ENCODE data around the gene NBAS. TPM values are rescaled to one million over a fixed set of nuclear protein-coding genes. Genes with fewer than 3 reads are reported as not detected.
A peak's percentile ranks its signal among the peaks of the same experiment; 100 is the strongest.
"Not testable (repeated sequence)": the region's sequence is repeated elsewhere in the genome, so short reads cannot be mapped to it uniquely, and the experiment has no call there.

Gene NBAS
- total RNA-seq, 2 experiments from 2014 or later, result 28.2 to 31.8 TPM

DNA sequence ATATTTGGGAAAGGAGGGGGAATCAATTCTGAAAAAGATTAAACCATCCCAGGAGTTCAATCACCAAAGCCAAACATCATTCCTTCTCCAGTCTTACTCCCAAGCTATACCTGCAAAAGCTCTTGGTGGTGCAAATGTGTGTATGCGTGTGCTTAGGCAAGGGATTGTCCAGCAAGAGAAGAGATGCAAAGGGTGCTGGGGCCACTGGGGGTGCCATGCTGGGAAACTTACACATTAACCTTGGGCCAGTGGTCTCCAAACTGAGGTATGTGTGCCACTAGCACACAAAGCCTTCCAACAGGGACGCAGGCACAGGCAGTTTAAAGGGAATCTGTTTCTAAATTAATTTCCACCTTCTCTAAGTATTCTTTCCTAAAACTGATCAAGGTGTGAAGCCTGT, 307.9 kb downstream of the NBAS start:
- no peaks in the 10 kb centered on the region for H3K27me3 Mint-ChIP-seq (ENCODE audit: low read depth)
- H3K9me3 Mint-ChIP-seq (ENCODE audit: insufficient read depth), result no peaks in the 10 kb centered on the region
- no peak overlapping the region for H3K4me3 Mint-ChIP-seq
- ChIA-PET CTCF (interaction anchor here (2.0 kb wide), 1 partner anchor 8 kb away, joined by 5 read pairs; no protein-coding TSS in a partner anchor), POLR2A (no interaction called here)
- DNase-seq (no peak), ATAC-seq (no peak)
- H3K27ac Mint-ChIP-seq, result no peak overlapping the region
- peaks cover 10% of the 10 kb centered on the region for H3K36me3 Mint-ChIP-seq (ENCODE audit: low read depth)
- no peaks in the 10 kb centered on the region for H3K4me1 Mint-ChIP-seq (ENCODE audit: low read depth)

DNA sequence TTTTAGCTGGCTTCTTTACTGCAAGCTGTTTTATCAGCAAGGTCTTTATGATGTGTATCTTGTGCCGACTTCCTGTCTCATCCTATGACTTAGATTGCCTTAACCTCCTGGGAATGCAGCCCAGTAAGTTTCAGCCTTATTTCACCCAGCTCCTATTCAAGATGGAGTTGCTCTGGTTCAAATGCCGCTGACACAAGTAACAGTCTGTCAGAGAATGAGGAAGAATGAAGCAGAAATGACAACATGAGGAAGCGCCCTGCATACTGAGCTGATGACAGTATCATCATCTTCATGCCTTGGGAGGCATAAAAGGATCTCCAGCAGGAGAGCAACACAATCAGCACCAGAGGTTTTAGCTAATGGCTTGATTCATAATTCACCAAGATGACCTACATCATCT, 309.4 kb downstream of the NBAS start:
- Mint-ChIP-seq H3K36me3 (ENCODE audit: low read depth) (peaks cover 10% of the 10 kb centered on the region), H3K9me3 (ENCODE audit: insufficient read depth) (no peaks in the 10 kb centered on the region), H3K27ac (no peak overlapping the region), H3K27me3 (ENCODE audit: low read depth) (no peaks in the 10 kb centered on the region), H3K4me1 (ENCODE audit: low read depth) (no peaks in the 10 kb centered on the region), H3K4me3 (no peak overlapping the region)
- ChIA-PET CTCF (interaction anchor here (0.9 to 2.0 kb wide), 2 partner anchors 9 to 13 kb away, joined by 3 to 5 read pairs; no protein-coding TSS in a partner anchor), POLR2A (no interaction called here)
- DNase-seq (no peak), ATAC-seq (no peak)

DNA sequence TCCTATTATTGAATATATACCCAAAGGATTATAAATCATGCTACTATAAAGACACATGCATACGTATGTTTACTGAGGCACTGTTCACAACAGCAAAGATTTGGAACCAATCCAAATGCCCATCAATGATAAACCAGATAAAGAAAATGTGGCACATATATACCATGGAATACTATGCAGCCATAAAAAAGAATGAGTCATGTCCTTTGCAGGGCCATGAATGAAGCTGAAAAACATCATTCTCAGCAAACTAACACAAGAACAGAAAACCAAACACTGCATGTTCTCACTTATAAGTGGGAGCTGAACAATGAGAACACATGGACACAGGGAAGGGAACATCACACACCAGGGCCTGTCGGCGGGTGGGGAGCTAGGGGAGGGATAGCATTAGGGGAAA, 310.2 kb downstream of the NBAS start:
- ATAC-seq; H3K9me3 Mint-ChIP-seq (ENCODE audit: insufficient read depth); POLR2A ChIA-PET; DNase-seq; H3K27me3 Mint-ChIP-seq (ENCODE audit: low read depth); H3K36me3 Mint-ChIP-seq (ENCODE audit: low read depth); H3K27ac Mint-ChIP-seq; H3K4me3 Mint-ChIP-seq; H3K4me1 Mint-ChIP-seq (ENCODE audit: low read depth): not testable (repeated sequence)
- CTCF ChIA-PET, result interaction anchor here (0.9 kb wide), 1 partner anchor 14 kb away, joined by 3 read pairs; no protein-coding TSS in a partner anchor

DNA sequence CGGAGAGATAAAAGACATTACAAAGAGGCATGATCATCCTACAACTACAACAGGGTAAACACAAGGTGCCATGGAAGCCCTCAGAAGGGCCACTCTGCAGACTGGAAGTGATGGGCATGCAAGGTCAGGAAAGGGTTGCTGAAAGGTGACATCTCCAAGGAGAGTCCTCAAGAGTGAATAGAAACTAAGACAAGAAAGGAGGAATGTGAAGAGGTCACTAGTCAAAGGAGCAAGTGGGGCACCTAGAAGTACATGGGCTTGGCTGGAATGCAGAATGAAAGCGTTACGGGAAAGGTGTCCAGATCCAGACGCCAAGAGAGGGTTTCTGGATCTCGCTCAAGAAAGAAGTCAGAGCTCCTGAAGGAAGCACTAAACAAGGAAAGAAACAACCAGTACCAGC, 314.3 kb downstream of the NBAS start:
- ChIA-PET POLR2A (no interaction called here), CTCF (no interaction called here)
- ATAC-seq (no peak), DNase-seq (no peak)
- Mint-ChIP-seq H3K4me1 (ENCODE audit: low read depth) (peaks cover 10% of the 10 kb centered on the region), H3K27me3 (ENCODE audit: low read depth) (no peaks in the 10 kb centered on the region), H3K4me3 (no peak overlapping the region), H3K27ac (no peak overlapping the region), H3K36me3 (ENCODE audit: low read depth) (peaks cover 14% of the 10 kb centered on the region), H3K9me3 (ENCODE audit: insufficient read depth) (peaks cover 5% of the 10 kb centered on the region)

DNA sequence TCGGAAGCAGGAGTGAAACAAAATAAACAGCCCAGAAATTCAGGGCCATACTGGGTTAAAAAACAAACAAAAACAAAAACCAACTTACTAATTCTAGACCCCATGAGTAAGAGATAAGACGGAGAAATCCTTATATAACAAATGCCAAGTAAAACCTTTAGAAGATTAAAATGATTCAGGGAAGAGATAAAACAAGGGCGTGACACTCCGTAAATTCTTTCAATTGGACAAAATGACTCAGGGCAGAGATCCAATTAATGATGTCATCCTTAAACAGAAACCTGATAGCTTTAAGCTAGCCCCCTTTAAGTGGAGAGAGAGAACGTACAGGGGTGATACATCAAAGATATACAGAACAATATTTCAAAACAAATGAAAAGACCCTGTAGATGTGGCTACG, 317.4 kb downstream of the NBAS start:
- H3K27ac Mint-ChIP-seq, result no peak overlapping the region
- H3K4me1 Mint-ChIP-seq (ENCODE audit: low read depth), result peaks cover 10% of the 10 kb centered on the region
- DNase-seq (no peak), ATAC-seq (no peak)
- CTCF ChIA-PET, result no interaction called here
- H3K36me3 Mint-ChIP-seq (ENCODE audit: low read depth), result peaks cover 5% of the 10 kb centered on the region
- no peak overlapping the region for H3K4me3 Mint-ChIP-seq
- H3K27me3 Mint-ChIP-seq (ENCODE audit: low read depth), result no peaks in the 10 kb centered on the region
- POLR2A ChIA-PET, result no interaction called here
- peaks cover 5% of the 10 kb centered on the region for H3K9me3 Mint-ChIP-seq (ENCODE audit: insufficient read depth)

DNA sequence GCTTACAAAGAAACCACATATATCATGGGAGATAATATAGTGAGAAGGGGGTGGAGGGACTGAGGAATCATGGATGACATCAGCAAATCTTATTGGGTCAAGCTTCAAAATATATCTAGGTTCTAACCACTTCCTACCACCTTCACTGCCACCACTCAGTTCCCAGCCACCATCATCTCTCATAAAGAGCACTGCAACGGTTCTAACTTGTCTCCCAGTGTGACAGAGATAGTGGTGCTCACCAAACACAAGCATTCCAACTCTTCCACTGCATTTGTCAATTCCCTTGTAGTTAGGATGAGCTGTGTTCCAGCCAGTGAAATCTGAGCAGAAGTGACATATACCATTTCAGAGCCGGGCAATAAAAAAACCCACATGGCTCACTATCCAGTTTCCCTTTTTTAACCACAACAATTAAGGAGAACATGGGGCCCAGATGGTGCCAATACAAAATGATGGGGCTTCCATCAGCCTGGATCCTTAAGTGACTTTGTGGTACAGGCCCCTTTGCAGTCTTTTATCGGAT, 318.1 kb downstream of the NBAS start:
- Mint-ChIP-seq H3K27me3 (ENCODE audit: low read depth) (no peaks in the 10 kb centered on the region), H3K4me3 (no peak overlapping the region), H3K27ac (peak overlapping the region; percentile 50), H3K4me1 (ENCODE audit: low read depth) (peaks cover 10% of the 10 kb centered on the region), H3K36me3 (ENCODE audit: low read depth) (peaks cover 5% of the 10 kb centered on the region), H3K9me3 (ENCODE audit: insufficient read depth) (peaks cover 5% of the 10 kb centered on the region)
- DNase-seq (no peak), ATAC-seq (no peak)
- ChIA-PET POLR2A (no interaction called here), CTCF (no interaction called here)

DNA sequence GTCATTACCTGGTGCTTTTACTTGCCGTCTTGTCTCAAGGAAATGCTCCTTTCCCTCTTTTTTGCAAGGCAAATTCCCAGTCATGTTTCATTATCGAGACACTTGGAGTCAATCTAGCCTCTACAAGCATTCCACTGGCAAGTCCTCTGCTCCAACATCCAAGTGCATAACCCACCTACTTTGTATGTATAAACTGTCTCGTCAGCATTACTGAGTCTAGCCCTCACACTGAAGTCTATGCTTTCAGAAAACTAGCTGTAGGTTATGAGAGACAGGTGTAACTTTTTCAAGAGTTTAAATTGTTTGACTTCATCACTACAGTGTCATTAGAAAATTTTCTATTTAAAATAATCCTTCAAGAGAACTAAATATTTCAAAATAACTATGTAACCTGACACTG, 319.2 kb downstream of the NBAS start:
- Mint-ChIP-seq H3K27ac (no peak overlapping the region), H3K27me3 (ENCODE audit: low read depth) (no peaks in the 10 kb centered on the region), H3K4me1 (ENCODE audit: low read depth) (peaks cover 10% of the 10 kb centered on the region), H3K9me3 (ENCODE audit: insufficient read depth) (peaks cover 5% of the 10 kb centered on the region), H3K4me3 (no peak overlapping the region), H3K36me3 (ENCODE audit: low read depth) (peaks cover 5% of the 10 kb centered on the region)
- ATAC-seq, result no peak
- DNase-seq, result no peak
- POLR2A ChIA-PET, result interaction anchor here (0.6 kb wide), 1 partner anchor 10 kb away, joined by 3 read pairs; no protein-coding TSS in a partner anchor
- CTCF ChIA-PET, result no interaction called here

DNA sequence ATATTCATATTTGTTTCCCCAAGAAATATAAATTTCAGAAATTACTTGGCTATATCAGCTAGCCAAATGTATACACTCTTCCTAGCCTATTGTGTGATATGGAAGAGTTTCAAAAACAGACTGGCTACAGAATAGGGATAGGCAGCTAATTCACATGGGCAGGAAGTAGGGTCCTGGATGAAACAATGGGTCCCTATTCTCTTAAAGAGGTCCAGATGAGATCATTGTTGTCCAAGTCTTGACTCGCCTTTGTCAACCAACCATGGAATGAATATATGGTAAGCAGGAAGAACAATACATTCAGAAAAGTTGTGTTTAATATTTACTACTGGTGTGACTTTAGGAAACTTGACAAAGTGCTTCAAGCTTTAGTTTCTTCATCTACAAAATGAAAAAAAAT, 319.9 kb downstream of the NBAS start:
- Mint-ChIP-seq H3K4me3 (no peak overlapping the region), H3K27ac (no peak overlapping the region), H3K36me3 (ENCODE audit: low read depth) (peaks cover 5% of the 10 kb centered on the region), H3K27me3 (ENCODE audit: low read depth) (no peaks in the 10 kb centered on the region), H3K9me3 (ENCODE audit: insufficient read depth) (peaks cover 5% of the 10 kb centered on the region), H3K4me1 (ENCODE audit: low read depth) (peaks cover 10% of the 10 kb centered on the region)
- ChIA-PET CTCF (no interaction called here), POLR2A (no interaction called here)
- ATAC-seq (no peak), DNase-seq (no peak)

DNA sequence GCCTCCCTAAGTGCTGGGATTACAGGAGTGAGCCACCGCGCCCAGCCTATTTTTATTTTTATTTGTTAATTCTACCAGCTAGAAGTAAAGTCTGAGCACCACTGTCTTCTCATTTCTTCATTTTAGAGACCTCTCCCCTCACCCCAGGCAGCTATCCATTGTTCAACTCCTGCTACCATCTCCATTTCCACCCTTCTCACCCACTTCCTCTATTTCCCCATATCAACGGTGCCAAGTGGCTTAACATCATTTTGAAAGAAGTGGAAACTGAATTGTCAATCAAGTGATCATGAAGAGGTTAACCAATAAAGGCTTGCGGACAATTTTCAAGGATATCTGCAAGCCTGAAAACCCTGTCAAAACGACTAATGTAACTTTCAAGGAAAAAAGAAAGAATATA, 323.1 kb downstream of the NBAS start:
- Mint-ChIP-seq H3K27me3 (ENCODE audit: low read depth) (no peaks in the 10 kb centered on the region), H3K27ac (no peak overlapping the region), H3K4me3 (no peak overlapping the region), H3K36me3 (ENCODE audit: low read depth) (peaks cover 5% of the 10 kb centered on the region), H3K9me3 (ENCODE audit: insufficient read depth) (peaks cover 5% of the 10 kb centered on the region), H3K4me1 (ENCODE audit: low read depth) (peaks cover 7% of the 10 kb centered on the region)
- no peak for ATAC-seq
- ChIA-PET POLR2A (no interaction called here), CTCF (no interaction called here)
- no peak for DNase-seq

DNA sequence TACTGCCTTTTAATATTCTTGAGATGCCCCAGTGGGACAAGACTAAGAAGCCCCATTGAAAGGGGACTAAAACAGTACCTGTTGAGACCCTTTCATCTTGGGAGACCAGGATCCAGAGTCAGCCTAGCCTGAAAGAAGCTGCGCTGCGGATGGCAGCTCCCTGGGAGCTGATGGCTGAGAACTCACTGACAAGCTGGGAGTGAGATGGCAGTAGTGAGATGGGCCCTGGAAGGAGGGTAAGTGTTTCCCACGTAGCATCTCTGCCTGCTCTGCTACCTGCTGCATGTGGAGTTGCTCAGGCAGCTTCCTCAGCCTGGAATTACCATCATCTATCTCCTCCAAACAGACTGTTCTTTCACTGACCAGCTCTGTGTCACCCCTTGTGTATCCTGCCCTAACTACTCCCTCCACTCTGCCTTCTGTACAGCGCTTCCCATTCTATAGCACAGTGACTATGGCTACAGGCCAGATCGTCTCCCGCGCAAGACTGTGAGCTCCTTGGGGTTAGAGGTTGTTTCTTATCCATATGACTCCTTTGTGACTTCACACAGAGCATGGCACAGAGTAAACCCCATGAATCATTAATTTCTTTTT, 330.4 kb downstream of the NBAS start:
- peaks cover 9% of the 10 kb centered on the region for H3K36me3 Mint-ChIP-seq (ENCODE audit: low read depth)
- ChIA-PET POLR2A (no interaction called here), CTCF (no interaction called here)
- H3K27ac Mint-ChIP-seq, result no peak overlapping the region
- H3K4me3 Mint-ChIP-seq, result no peak overlapping the region
- H3K27me3 Mint-ChIP-seq (ENCODE audit: low read depth), result no peaks in the 10 kb centered on the region
- ATAC-seq (no peak), DNase-seq (no peak)
- H3K4me1 Mint-ChIP-seq (ENCODE audit: low read depth), result no peaks in the 10 kb centered on the region
- no peaks in the 10 kb centered on the region for H3K9me3 Mint-ChIP-seq (ENCODE audit: insufficient read depth)

DNA sequence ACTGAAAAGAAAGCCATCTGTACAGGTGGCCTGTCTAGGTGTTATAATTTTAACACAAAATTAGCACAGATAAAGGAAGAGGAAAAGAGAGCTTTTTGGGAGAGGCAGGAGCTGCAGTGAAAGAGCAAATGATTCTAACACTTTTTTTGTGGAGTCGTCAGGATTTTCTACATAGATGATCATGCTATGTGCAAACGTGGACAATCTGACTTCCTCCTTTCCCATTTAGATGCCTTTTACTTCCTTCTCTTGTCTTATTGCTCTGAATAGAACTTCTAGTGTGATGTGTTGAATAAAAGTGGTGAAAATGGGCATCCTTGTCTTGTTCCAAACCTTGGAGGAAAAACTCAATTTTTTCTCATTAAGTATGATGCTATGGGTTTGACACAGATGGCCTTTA, 334.5 kb downstream of the NBAS start:
- ChIA-PET CTCF (no interaction called here), POLR2A (no interaction called here)
- H3K36me3 Mint-ChIP-seq (ENCODE audit: low read depth), result peaks cover 10% of the 10 kb centered on the region
- H3K27ac Mint-ChIP-seq, result no peak overlapping the region
- no peak for DNase-seq
- H3K27me3 Mint-ChIP-seq (ENCODE audit: low read depth), result no peaks in the 10 kb centered on the region
- peaks cover 3% of the 10 kb centered on the region for H3K4me1 Mint-ChIP-seq (ENCODE audit: low read depth)
- no peaks in the 10 kb centered on the region for H3K9me3 Mint-ChIP-seq (ENCODE audit: insufficient read depth)
- ATAC-seq, result no peak
- H3K4me3 Mint-ChIP-seq, result no peak overlapping the region

DNA sequence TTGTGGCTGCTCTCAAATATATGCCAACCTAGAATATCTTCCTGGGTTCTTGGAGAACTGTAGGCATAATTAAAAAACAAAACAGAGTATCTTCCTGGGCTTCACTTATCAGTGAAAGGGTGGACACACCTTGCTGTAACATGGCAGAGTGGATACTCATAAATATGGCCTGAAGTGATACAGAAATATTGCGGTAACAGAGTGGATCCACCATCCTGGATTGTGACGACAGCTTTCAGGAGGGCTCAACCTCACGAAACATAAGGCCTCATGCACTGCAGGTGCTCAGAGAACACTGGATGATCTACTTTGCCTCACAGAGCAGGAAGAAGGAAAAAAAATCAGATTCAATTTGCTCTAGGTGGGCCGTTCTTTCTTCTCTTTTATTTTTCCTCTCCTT, 336.0 kb downstream of the NBAS start:
- H3K27me3 Mint-ChIP-seq (ENCODE audit: low read depth), result no peaks in the 10 kb centered on the region
- ChIA-PET POLR2A (no interaction called here), CTCF (no interaction called here)
- ATAC-seq (no peak), DNase-seq (no peak)
- peaks cover 10% of the 10 kb centered on the region for H3K36me3 Mint-ChIP-seq (ENCODE audit: low read depth)
- no peak overlapping the region for H3K4me3 Mint-ChIP-seq
- H3K9me3 Mint-ChIP-seq (ENCODE audit: insufficient read depth), result no peaks in the 10 kb centered on the region
- H3K4me1 Mint-ChIP-seq (ENCODE audit: low read depth), result peaks cover 6% of the 10 kb centered on the region
- no peak overlapping the region for H3K27ac Mint-ChIP-seq

DNA sequence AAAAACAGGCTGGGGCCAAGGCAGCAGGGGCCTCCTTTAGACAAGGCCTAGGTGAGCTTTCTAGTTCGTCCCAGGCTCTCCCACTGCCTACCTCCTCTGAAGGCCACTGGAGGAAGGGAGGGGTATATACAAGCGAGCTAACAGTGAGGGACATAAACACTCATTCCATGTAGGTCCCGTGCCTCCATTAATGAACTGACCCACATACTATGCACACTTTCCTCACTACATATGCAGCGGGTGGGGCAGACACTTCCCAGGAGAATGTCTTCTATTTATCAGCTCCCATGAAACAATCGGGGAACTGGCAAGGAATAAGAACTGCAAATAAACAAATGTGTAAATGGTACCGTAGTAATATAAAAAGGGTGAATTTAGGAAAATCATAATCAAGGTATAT, 336.5 kb downstream of the NBAS start:
- no peaks in the 10 kb centered on the region for H3K9me3 Mint-ChIP-seq (ENCODE audit: insufficient read depth)
- peaks cover 6% of the 10 kb centered on the region for H3K4me1 Mint-ChIP-seq (ENCODE audit: low read depth)
- POLR2A ChIA-PET, result no interaction called here
- no peak overlapping the region for H3K4me3 Mint-ChIP-seq
- no peaks in the 10 kb centered on the region for H3K27me3 Mint-ChIP-seq (ENCODE audit: low read depth)
- H3K36me3 Mint-ChIP-seq (ENCODE audit: low read depth), result peaks cover 10% of the 10 kb centered on the region
- DNase-seq, result no peak
- CTCF ChIA-PET, result no interaction called here
- no peak overlapping the region for H3K27ac Mint-ChIP-seq
- no peak for ATAC-seq
